ENCODE data around the gene PHETA2. TPM values are rescaled to one million over a fixed set of nuclear protein-coding genes. Genes with fewer than 3 reads are reported as not detected.

PHETA2 gene
- total RNA-seq, 1 experiment from 2014 or later: 1.3 TPM

- H3K9me3 Mint-ChIP-seq (ENCODE audit: low read depth, unreplicated experiment): peaks cover 3% of the 10 kb centered on the region
- H3K27ac Mint-ChIP-seq (ENCODE audit: unreplicated experiment): no peak overlapping the region
- H3K36me3 Mint-ChIP-seq (ENCODE audit: insufficient read depth, unreplicated experiment): no peaks in the 10 kb centered on the region
- CTCF ChIA-PET: interaction anchor here (0.7 kb wide), 1 partner anchor 161 kb away, joined by 3 read pairs; no protein-coding TSS in a partner anchor
- TF ChIP-seq CTCF (IDR thresholded peaks at IDR 0.05; ENCODE audit: unreplicated experiment): no peak
- no peaks in the 10 kb centered on the region for H3K4me1 Mint-ChIP-seq (ENCODE audit: low read depth, unreplicated experiment)
- intact Hi-C loops (cut with micrococcal nuclease; ENCODE audit: unreplicated experiment): no loop called here
- H3K4me3 Mint-ChIP-seq (ENCODE audit: low read depth, unreplicated experiment): no peak overlapping the region
- DNase-seq: no peak
- H3K27me3 Mint-ChIP-seq (ENCODE audit: unreplicated experiment): no peaks in the 10 kb centered on the region
- no TSS peak for BruUV-seq (replicated peaks)
Measured at GRCh38 chr22:42035256-42035655, 38.8 kb upstream of the PHETA2 start.

DNA sequence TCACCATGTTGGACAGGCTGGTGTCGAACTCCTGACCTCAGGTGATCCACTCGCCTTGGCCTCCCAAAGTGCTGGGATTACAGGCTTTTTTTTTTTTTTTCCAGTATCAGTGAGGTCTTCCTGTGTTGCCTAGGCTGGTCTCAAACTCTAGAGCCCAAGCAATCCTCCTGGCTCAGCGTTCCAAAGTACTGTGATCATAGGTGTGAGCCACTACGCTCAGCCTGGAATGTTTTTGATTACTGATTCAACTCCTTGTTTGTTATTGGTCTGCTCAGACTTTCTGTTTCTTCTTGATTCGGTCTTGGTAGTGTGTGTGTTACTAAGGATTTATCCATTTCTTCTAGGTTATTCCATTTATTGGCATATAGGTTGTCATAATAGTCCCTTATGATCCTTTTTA is 34.8 kb upstream of the PHETA2 start:
- Mint-ChIP-seq H3K4me3 (ENCODE audit: low read depth, unreplicated experiment) (no peak overlapping the region), H3K9me3 (ENCODE audit: low read depth, unreplicated experiment) (peaks cover 6% of the 10 kb centered on the region), H3K4me1 (ENCODE audit: low read depth, unreplicated experiment) (no peaks in the 10 kb centered on the region), H3K36me3 (ENCODE audit: insufficient read depth, unreplicated experiment) (no peaks in the 10 kb centered on the region), H3K27me3 (ENCODE audit: unreplicated experiment) (no peaks in the 10 kb centered on the region), H3K27ac (ENCODE audit: unreplicated experiment) (no peak overlapping the region)
- TF ChIP-seq CTCF (IDR thresholded peaks at IDR 0.05; ENCODE audit: unreplicated experiment): no peak
- no TSS peak for BruUV-seq (replicated peaks)
- CTCF ChIA-PET: interaction anchor here (0.7 kb wide), 2 partner anchors 1236 to 1521 kb away, joined by 5 to 6 read pairs; no protein-coding TSS in a partner anchor
- intact Hi-C loops (cut with micrococcal nuclease; ENCODE audit: unreplicated experiment): no loop called here
- no peak for DNase-seq

GRCh38 chr22:42041784-42042183 is 32.3 kb upstream of the PHETA2 start:
- BruUV-seq (replicated peaks): no TSS peak
- H3K27me3 Mint-ChIP-seq (ENCODE audit: unreplicated experiment): no peaks in the 10 kb centered on the region

GRCh38 chr22:42050641-42051180 is 23.3 kb upstream of the PHETA2 start:
- no peak for DNase-seq
- CTCF ChIA-PET: interaction anchor here (0.7 kb wide), 1 partner anchor 84 kb away, joined by 4 read pairs; no protein-coding TSS in a partner anchor
- Mint-ChIP-seq H3K27ac (ENCODE audit: unreplicated experiment) (no peak overlapping the region), H3K4me1 (ENCODE audit: low read depth, unreplicated experiment) (no peaks in the 10 kb centered on the region), H3K27me3 (ENCODE audit: unreplicated experiment) (no peaks in the 10 kb centered on the region), H3K4me3 (ENCODE audit: low read depth, unreplicated experiment) (no peak overlapping the region), H3K36me3 (ENCODE audit: insufficient read depth, unreplicated experiment) (no peaks in the 10 kb centered on the region), H3K9me3 (ENCODE audit: low read depth, unreplicated experiment) (no peaks in the 10 kb centered on the region)
- no TSS peak for BruUV-seq (replicated peaks)
- intact Hi-C loops (cut with micrococcal nuclease; ENCODE audit: unreplicated experiment): no loop called here
- TF ChIP-seq CTCF (IDR thresholded peaks at IDR 0.05; ENCODE audit: unreplicated experiment): no peak

More at GRCh38 chr22:42041784-42042183, 32.3 kb upstream of the PHETA2 start:
- no peaks in the 10 kb centered on the region for H3K4me1 Mint-ChIP-seq (ENCODE audit: low read depth, unreplicated experiment)
- no peak for TF ChIP-seq CTCF (IDR thresholded peaks at IDR 0.05; ENCODE audit: unreplicated experiment)
- no peak for DNase-seq
- peaks cover 6% of the 10 kb centered on the region for H3K9me3 Mint-ChIP-seq (ENCODE audit: low read depth, unreplicated experiment)
- intact Hi-C loops (cut with micrococcal nuclease; ENCODE audit: unreplicated experiment): no loop called here
- CTCF ChIA-PET: interaction anchor here (1.0 kb wide), 1 partner anchor 71 kb away, joined by 3 read pairs; no protein-coding TSS in a partner anchor
- H3K4me3 Mint-ChIP-seq (ENCODE audit: low read depth, unreplicated experiment): no peak overlapping the region
- no peak overlapping the region for H3K27ac Mint-ChIP-seq (ENCODE audit: unreplicated experiment)
- no peaks in the 10 kb centered on the region for H3K36me3 Mint-ChIP-seq (ENCODE audit: insufficient read depth, unreplicated experiment)

Measured in Calu3 (cell line).